IMR-90 (cell line): ENCODE measurements around the gene NELFE. TPM values are rescaled to one million over a fixed set of nuclear protein-coding genes. Genes with fewer than 3 reads are reported as not detected.

ENCODE experiments used
- ATAC-seq: fragments of 200-7000 bp; cut with Tn5 transposase; 2 replicates; pipeline ENCODE4 v1.9.1; 2020; ENCODE audit warnings: low read depth, mild to moderate bottlenecking, moderate library complexity
- BruUV-seq: library from RNA; stranded (reverse); fragments of 400-500 nt; replicated peaks from 2 replicates; lab custom pipeline; 2021; lab: Mats Ljungman, UMichigan
- CTCF ChIA-PET: fragments of 300-600 bp; formaldehyde crosslinking; extraction: SDS; loops from one replicate; lab custom pipeline; 2021; ENCODE audit warnings: antibody characterized with exemption; lab: Yijun Ruan, JAX
- POLR2A ChIA-PET: fragments of 300-600 bp; sonication (Branson Sonifier 250); formaldehyde crosslinking; loops from one replicate; lab custom pipeline; 2022; ENCODE audit warnings: antibody characterized with exemption; ENCODE audit not compliant: unreplicated experiment; lab: Charles Lee
- DNase-seq: peaks from one replicate; pipeline ENCODE4 v3.0.0; 2013
- H2AFZ ChIP-seq: replicated peaks from 2 replicates; pipeline ENCODE3; 2013; ENCODE audit warnings: low read length, mild to moderate bottlenecking; ENCODE audit not compliant: poor library complexity
- H2AK5ac ChIP-seq: 2 replicates; pipeline ENCODE4 v1.6.1; 2013; ENCODE audit warnings: low read depth, low read length, inconsistent platforms
- H2AK9ac ChIP-seq: replicated peaks from 2 replicates; pipeline ENCODE3; 2013; ENCODE audit warnings: mild to moderate bottlenecking, low read depth, low read length, moderate library complexity; ENCODE audit not compliant: poor library complexity
- H2BK120ac ChIP-seq: 2 replicates; pipeline ENCODE4 v1.6.1; 2013; ENCODE audit warnings: low read depth, low read length, inconsistent platforms
- H2BK15ac ChIP-seq: 3 replicates; pipeline ENCODE4 v1.6.1; 2013; ENCODE audit warnings: low read depth, low read length, inconsistent platforms
- H2BK20ac ChIP-seq: 2 replicates; pipeline ENCODE4 v1.6.1; 2013; ENCODE audit warnings: low read depth, mild to moderate bottlenecking, inconsistent platforms, low read length, moderate library complexity
- H2BK5ac ChIP-seq: 2 replicates; pipeline ENCODE4 v1.6.1; 2013; ENCODE audit warnings: mild to moderate bottlenecking, low read depth, low read length, inconsistent platforms; ENCODE audit not compliant: poor library complexity, severe bottlenecking
- H3K14ac ChIP-seq: replicated peaks from 2 replicates; pipeline ENCODE4 v1.6.1; 2013; ENCODE audit warnings: low read depth, low read length, inconsistent platforms
- H3K18ac ChIP-seq: 2 replicates; pipeline ENCODE4 v1.6.1; 2013; ENCODE audit warnings: low read depth, low read length, control low read depth
- H3K23ac ChIP-seq: 2 replicates; pipeline ENCODE4 v1.6.1; 2013; ENCODE audit warnings: low read depth, low read length, inconsistent platforms
- H3K27ac ChIP-seq: 2 replicates; pipeline ENCODE4 v1.5.1; 2013; ENCODE audit warnings: mild to moderate bottlenecking, control low read depth, low read length; ENCODE audit not compliant: insufficient read depth
- H3K27me3 ChIP-seq: 2 replicates; pipeline ENCODE4 v1.6.1; 2013; ENCODE audit warnings: low read length; ENCODE audit not compliant: control insufficient read depth, insufficient read depth
- H3K36me3 ChIP-seq: 2 replicates; pipeline ENCODE4 v1.6.1; 2013; ENCODE audit warnings: low read length, mixed read lengths; ENCODE audit not compliant: control insufficient read depth, insufficient read depth
- H3K4ac ChIP-seq: 2 replicates; pipeline ENCODE4 v1.6.1; 2013; ENCODE audit warnings: low read depth, low read length, inconsistent platforms
- H3K4me1 ChIP-seq: 2 replicates; pipeline ENCODE4 v1.6.1; 2013; ENCODE audit warnings: low read length, mixed read lengths; ENCODE audit not compliant: control insufficient read depth, insufficient read depth
- H3K4me2 ChIP-seq: 2 replicates; pipeline ENCODE4 v1.6.1; 2013; ENCODE audit warnings: low read depth, mild to moderate bottlenecking, control low read depth, low read length, moderate library complexity
- H3K4me3 ChIP-seq: 2 replicates; pipeline ENCODE4 v1.5.1; 2013; ENCODE audit warnings: low read depth, mild to moderate bottlenecking, control low read depth, low read length, moderate library complexity; ENCODE audit not compliant: insufficient read depth
- H3K56ac ChIP-seq: 2 replicates; pipeline ENCODE4 v1.6.1; 2013; ENCODE audit warnings: low read length, inconsistent platforms; ENCODE audit not compliant: insufficient read depth; ENCODE audit errors: extremely low read depth
- H3K79me1 ChIP-seq, 2 experiments: 2 replicates each; pipeline ENCODE4 v1.6.1; 2013; ENCODE audit warnings: low read length in 2 of 2, inconsistent platforms in 1 of 2, low read depth in 1 of 2
- H3K9ac ChIP-seq: 2 replicates; pipeline ENCODE4 v1.6.1; 2013; ENCODE audit warnings: low read depth, low read length, control low read depth
- H3K9me1 ChIP-seq: 2 replicates; pipeline ENCODE4 v1.6.1; 2013; ENCODE audit warnings: low read length, inconsistent platforms; ENCODE audit not compliant: insufficient read depth
- H3K9me3 ChIP-seq: 2 replicates; pipeline ENCODE4 v1.6.1; 2013; ENCODE audit warnings: low read length; ENCODE audit not compliant: control insufficient read depth, insufficient read depth
- H4K20me1 ChIP-seq: 2 replicates; pipeline ENCODE4 v1.6.1; 2013; ENCODE audit warnings: low read length, inconsistent platforms; ENCODE audit not compliant: insufficient read depth
- H4K5ac ChIP-seq: 2 replicates; pipeline ENCODE4 v1.6.1; 2013; ENCODE audit warnings: mild to moderate bottlenecking, low read depth, low read length, control low read depth
- H4K8ac ChIP-seq, 2 experiments: 2 replicates each; pipeline ENCODE4 v1.6.1; 2013; ENCODE audit warnings: low read depth in 2 of 2, low read length in 2 of 2, control low read depth in 1 of 2, inconsistent platforms in 1 of 2
- H4K91ac ChIP-seq: 2 replicates; pipeline ENCODE4 v1.6.1; 2013; ENCODE audit warnings: low read depth, low read length, inconsistent platforms; ENCODE audit not compliant: insufficient read depth
- BHLHE40 ChIP-seq: fragments of 150-350 bp; IDR thresholded peaks from 2 replicates; pipeline ENCODE4 v1.6.1; 2016; ENCODE audit warnings: mild to moderate bottlenecking, low read depth, low read length
- MAZ ChIP-seq: IDR thresholded peaks from 2 replicates; pipeline ENCODE4 v1.6.1; 2012; ENCODE audit warnings: low read depth, mild to moderate bottlenecking, low read length, improper control_type of control experiment, moderate library complexity, borderline replicate concordance
- NFE2L2 ChIP-seq: fragments of 150-350 bp; IDR thresholded peaks from 2 replicates; pipeline ENCODE4 v1.6.1; 2016; ENCODE audit warnings: low read depth, mild to moderate bottlenecking, low read length
- RCOR1 ChIP-seq: IDR thresholded peaks from 2 replicates; pipeline ENCODE4 v1.6.1; 2012; ENCODE audit warnings: mild to moderate bottlenecking, low read length, improper control_type of control experiment; ENCODE audit not compliant: insufficient replicate concordance
- WGBS, 2 experiments: methylation state at CpG; one replicate each; pipeline versions ENCODE4 v1.1.5 to v1.1.7; 2013; ENCODE audit warnings: missing lambda C conversion rate in 2 of 2; ENCODE audit not compliant: insufficient read length in 1 of 2; ENCODE audit errors: extremely low coverage in 2 of 2; 5-methylcytosine and 5-hydroxymethylcytosine counted together
- dilution Hi-C: fragments of 300-500 bp; cut with HindIII; formaldehyde crosslinking; loops from one replicate; pipeline ENCODE4 v1.14.3; 2018; ENCODE audit warnings: low sequenced_read_pairs; ENCODE audit not compliant: unreplicated experiment
- in situ Hi-C: fragments of 300-500 bp; cut with MboI; formaldehyde crosslinking; loops from 3 replicates; pipeline ENCODE4 v1.14.3; 2019; ENCODE audit warnings: low sequenced_read_pairs, inconsistent platforms, mixed read lengths
- intact Hi-C: fragments of 100-400 bp; cut with micrococcal nuclease; formaldehyde crosslinking; loops from 2 replicates; pipeline ENCODE4 v1.10.0; 2022
- polyA plus RNA-seq, 3 experiments: library from polyadenylated mRNA; depleted of rRNA; stranded (reverse); fragments of >200 nt; gene quantifications; 2 replicates each; pipeline ENCODE4 v1.2.3, GENCODE V29; 2012; ENCODE audit warnings: low replicate concordance in 1 of 3
- total RNA-seq: library from RNA; depleted of rRNA; stranded (reverse); fragments of >200 nt; gene quantifications from 2 replicates; pipeline ENCODE4 v1.2.3, GENCODE V29; 2012

NELFE gene
- total and polyA plus RNA-seq, 2 of the 4 experiments (the other 2 are of a cell fraction), result 63.6 to 76.0 TPM

GRCh38 chr6:31978831-31979230, 20.1 kb upstream of the NELFE start:
- H2BK15ac ChIP-seq, result no peak overlapping the region
- no peak overlapping the region for H2AFZ ChIP-seq
- intact Hi-C loops, result no loop called here
- no peak overlapping the region for H3K23ac ChIP-seq
- DNase-seq (no peak), ATAC-seq (no peak)
- H2BK120ac ChIP-seq, result no peak overlapping the region
- H3K4me1 ChIP-seq, result no peaks in the 10 kb centered on the region
- dilution Hi-C loops, result no loop called here
- no peak overlapping the region for H3K27ac ChIP-seq
- H3K9me3 ChIP-seq, result no peaks in the 10 kb centered on the region
- H2AK5ac ChIP-seq, result no peak overlapping the region
- BruUV-seq, result no TSS peak
- peaks cover 7 to 19% of the 10 kb centered on the region in 2 experiments; a peak in 3 of 4 replicates for H3K79me1 ChIP-seq
- no peak overlapping the region for H2BK5ac ChIP-seq
- no peak overlapping the region for H3K56ac ChIP-seq
- H3K4ac ChIP-seq, result no peak overlapping the region
- H3K27me3 ChIP-seq, result no peaks in the 10 kb centered on the region
- POLR2A ChIA-PET, result no interaction called here
- in situ Hi-C loops, result loop anchor here (10.0 kb wide), 2 partner anchors 136 to 196 kb away; partner anchors contain the start of genes AGPAT1 and RNF5
- H4K8ac ChIP-seq, result no peak overlapping the region
- no peak overlapping the region for H4K5ac ChIP-seq
- H3K18ac ChIP-seq, result no peak overlapping the region
- H3K36me3 ChIP-seq, result peaks cover 10% of the 10 kb centered on the region; the same call in 1 of the 2 replicates
- H2AK9ac ChIP-seq, result no peak overlapping the region
- CTCF ChIA-PET, result no interaction called here
- H2BK20ac ChIP-seq, result no peak overlapping the region
- no peak overlapping the region for H3K4me3 ChIP-seq
- no peak overlapping the region for H3K9ac ChIP-seq
- H3K9me1 ChIP-seq, result no peaks in the 10 kb centered on the region; the same call in 1 of the 2 replicates
- TF ChIP-seq NFE2L2 (no peak), BHLHE40 (no peak), MAZ (no peak), RCOR1 (no peak)
- no peak overlapping the region for H3K4me2 ChIP-seq
- no peak overlapping the region for H4K91ac ChIP-seq
- H4K20me1 ChIP-seq, result no peaks in the 10 kb centered on the region; the same call in 1 of the 2 replicates
- no CpG with 5 or more reads among the region's 5 CpGs for WGBS, 2 experiments
- no peak overlapping the region for H3K14ac ChIP-seq
